ENCODE data around the gene PDCD7.

Gene PDCD7

DNA sequence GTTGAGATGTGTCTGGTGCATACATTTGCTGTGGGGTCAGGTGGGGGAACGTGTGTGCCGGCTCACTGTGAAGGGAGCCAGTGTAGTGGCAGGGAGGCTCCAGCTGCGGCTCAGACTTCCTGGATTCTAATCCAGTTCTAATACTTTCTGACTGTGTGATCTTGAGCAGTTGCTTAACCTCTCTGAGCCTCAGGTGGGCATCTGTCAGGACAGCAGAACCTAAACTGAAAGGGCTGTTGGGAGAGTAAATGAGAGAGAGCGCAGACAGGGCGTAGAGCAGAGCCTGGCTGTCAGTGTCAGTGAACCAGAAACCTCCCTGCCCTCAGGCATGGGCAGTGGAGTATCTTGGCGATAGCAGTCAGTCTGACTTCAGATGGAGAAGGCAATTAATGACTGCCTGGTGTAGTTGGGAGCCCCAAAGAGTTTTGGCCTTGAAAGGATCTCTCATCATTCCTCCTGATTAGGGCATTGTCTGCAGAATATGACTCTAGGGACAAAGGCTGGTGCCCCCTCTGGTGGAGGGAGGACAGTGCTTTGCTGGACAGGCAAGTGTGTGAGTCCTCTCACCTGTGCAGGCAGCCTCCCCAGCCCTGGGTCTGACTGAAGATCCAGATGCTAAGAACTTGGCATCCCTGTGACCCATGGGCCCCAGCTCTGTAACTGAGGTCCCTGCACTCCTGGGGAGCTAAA lies 47.5 kb downstream of the PDCD7 start:
- H3K4me1 ChIP-seq (ENCODE audit: control insufficient read depth, insufficient read depth, low read length) = peaks cover 27% of the 10 kb centered on the region
- no peak overlapping the region for H3K4me3 ChIP-seq (ENCODE audit: low read length)
- H3K36me3 ChIP-seq (ENCODE audit: control insufficient read depth, insufficient read depth, low read length) = no peaks in the 10 kb centered on the region
- H3K9me3 ChIP-seq (ENCODE audit: control insufficient read depth, low read length) = no peaks in the 10 kb centered on the region
- peaks cover 27% of the 10 kb centered on the region for H3K27me3 ChIP-seq (ENCODE audit: control insufficient read depth, insufficient read depth, low read length)
- H3K9ac ChIP-seq (ENCODE audit: low read length) = no peak overlapping the region

DNA sequence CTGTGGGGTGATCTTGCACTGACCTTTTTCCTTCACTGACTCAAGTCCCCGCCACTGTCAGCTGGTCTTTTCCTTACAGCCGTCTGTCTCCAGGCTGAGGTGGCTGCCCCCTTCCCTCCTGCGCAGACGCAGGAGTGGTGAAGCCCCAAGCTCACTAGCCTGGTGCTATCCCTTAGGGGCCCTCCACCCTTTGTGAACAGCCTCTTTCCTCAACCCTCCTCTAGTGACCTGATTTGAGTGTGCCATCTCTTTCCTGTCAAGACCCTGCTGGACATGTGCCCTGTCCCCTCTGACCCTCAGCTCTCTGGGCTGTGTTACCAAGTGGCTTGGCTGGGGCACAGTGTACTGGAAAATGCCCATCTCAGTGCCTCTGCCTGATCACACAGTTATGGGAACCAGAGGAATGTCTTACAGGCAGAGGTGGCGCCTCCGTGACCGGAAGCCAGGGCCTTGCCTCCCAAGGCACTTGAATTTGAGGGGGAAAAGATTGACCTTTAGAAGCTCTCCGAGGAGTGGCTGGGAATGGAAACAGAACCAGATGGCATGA lies 48.3 kb downstream of the PDCD7 start:
- H3K9ac ChIP-seq (ENCODE audit: low read length) = no peak overlapping the region
- H3K27me3 ChIP-seq (ENCODE audit: control insufficient read depth, insufficient read depth, low read length) = peaks cover 27% of the 10 kb centered on the region
- H3K9me3 ChIP-seq (ENCODE audit: control insufficient read depth, low read length) = no peaks in the 10 kb centered on the region
- H3K4me3 ChIP-seq (ENCODE audit: low read length) = no peak overlapping the region
- H3K36me3 ChIP-seq (ENCODE audit: control insufficient read depth, insufficient read depth, low read length) = no peaks in the 10 kb centered on the region
- H3K4me1 ChIP-seq (ENCODE audit: control insufficient read depth, insufficient read depth, low read length) = peaks cover 27% of the 10 kb centered on the region

DNA sequence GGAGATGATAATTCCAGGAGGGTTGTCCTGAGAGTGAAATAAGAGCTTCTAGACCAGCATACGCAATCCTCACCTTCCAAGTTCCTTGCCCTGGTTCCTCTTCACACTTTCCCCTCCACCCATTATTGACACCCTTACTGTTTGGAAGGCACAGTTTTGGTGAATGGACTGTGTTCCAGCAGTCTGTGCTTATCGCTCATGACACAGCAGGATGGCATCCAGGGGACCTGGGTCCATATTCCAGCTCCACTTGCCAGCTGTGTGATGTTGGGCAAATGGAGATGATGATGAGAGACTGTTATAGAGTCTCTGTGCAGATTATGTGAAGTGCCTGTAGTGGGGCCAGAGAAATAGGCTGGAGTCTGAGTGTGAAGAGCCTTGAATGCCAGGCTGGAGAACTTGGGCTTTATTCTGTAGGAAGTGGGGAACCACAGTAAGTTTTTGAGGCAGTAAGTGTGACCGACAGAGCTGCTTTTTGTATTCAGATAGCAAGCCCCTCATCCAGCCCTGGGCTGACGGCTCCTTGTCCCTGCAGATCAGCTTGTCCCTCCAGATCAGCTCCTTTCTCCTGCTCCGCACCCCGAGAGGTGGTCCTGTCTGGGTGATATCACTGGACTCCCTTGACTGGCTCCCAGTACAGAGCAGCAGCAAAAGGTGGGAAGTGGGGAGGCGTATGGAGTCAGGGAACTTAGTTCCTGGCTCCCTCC lies 49.0 kb downstream of the PDCD7 start:
- Histone ChIP-seq H3K27me3 (ENCODE audit: control insufficient read depth, insufficient read depth, low read length) (peaks cover 27% of the 10 kb centered on the region), H3K9me3 (ENCODE audit: control insufficient read depth, low read length) (no peaks in the 10 kb centered on the region), H3K36me3 (ENCODE audit: control insufficient read depth, insufficient read depth, low read length) (no peaks in the 10 kb centered on the region), H3K4me1 (ENCODE audit: control insufficient read depth, insufficient read depth, low read length) (peaks cover 26% of the 10 kb centered on the region), H3K4me3 (ENCODE audit: low read length) (no peak overlapping the region), H3K9ac (ENCODE audit: low read length) (no peak overlapping the region)

DNA sequence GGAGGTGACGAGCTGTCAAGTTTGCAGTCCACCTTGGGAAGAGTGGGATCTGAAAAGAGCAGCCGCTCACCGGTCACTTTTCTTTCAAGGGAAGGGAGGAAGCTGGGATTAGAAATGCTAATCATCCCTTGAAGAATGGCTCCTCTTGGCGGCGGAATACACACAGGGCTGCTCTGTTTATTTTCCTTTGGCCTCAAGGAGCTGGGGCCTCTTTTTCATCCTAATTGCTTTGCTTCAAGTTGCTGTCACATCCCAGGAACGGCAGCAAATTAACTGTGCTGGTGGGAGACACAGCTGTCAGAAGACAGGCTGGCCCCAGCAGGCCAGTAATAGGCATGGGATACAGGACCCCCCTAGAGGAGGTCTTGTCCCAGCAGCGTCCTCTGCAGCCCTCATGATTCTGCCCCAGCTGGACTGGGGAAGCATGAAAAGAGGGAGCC lies 50.3 kb downstream of the PDCD7 start:
- no peak overlapping the region for H3K9ac ChIP-seq (ENCODE audit: low read length)
- H3K4me1 ChIP-seq (ENCODE audit: control insufficient read depth, insufficient read depth, low read length) = peaks cover 13% of the 10 kb centered on the region
- H3K9me3 ChIP-seq (ENCODE audit: control insufficient read depth, low read length) = no peaks in the 10 kb centered on the region
- no peak overlapping the region for H3K4me3 ChIP-seq (ENCODE audit: low read length)
- H3K27me3 ChIP-seq (ENCODE audit: control insufficient read depth, insufficient read depth, low read length) = peaks cover 27% of the 10 kb centered on the region
- no peaks in the 10 kb centered on the region for H3K36me3 ChIP-seq (ENCODE audit: control insufficient read depth, insufficient read depth, low read length)

DNA sequence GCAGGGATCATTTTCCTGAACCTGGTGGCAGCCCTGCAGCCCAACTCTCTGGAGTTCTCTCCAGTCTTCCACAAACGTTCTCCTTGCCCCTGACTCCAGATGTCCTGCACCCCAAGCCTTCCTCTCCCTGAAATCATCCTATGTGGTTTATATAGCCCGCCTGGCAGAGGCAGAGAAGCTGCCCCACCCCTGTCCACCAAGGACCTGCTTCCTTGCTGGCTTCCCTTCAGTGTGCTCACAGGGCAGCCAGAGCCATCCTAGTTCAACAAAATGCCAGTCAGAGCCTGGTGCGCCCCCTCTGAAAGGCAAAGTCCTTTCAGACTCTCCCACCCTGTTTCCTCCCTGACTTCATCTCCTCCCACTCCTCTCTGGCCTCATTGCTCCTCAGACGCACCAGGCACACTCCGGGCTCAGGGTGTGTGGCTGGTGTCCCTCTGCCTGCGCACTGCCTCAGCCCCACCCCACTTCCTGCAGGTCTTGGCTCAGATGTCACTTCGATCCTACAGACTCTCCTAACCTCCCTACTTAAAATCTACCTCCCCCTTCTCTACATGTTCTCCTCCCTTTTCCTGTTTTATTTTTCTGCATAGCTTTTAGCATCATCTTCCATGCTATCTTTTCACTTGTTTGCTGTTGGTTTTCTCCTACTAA lies 51.2 kb downstream of the PDCD7 start:
- no peak overlapping the region for H3K9ac ChIP-seq (ENCODE audit: low read length)
- peaks cover 20% of the 10 kb centered on the region for H3K4me1 ChIP-seq (ENCODE audit: control insufficient read depth, insufficient read depth, low read length)
- no peaks in the 10 kb centered on the region for H3K9me3 ChIP-seq (ENCODE audit: control insufficient read depth, low read length)
- H3K27me3 ChIP-seq (ENCODE audit: control insufficient read depth, insufficient read depth, low read length) = peaks cover 33% of the 10 kb centered on the region
- no peak overlapping the region for H3K4me3 ChIP-seq (ENCODE audit: low read length)
- H3K36me3 ChIP-seq (ENCODE audit: control insufficient read depth, insufficient read depth, low read length) = no peaks in the 10 kb centered on the region

DNA sequence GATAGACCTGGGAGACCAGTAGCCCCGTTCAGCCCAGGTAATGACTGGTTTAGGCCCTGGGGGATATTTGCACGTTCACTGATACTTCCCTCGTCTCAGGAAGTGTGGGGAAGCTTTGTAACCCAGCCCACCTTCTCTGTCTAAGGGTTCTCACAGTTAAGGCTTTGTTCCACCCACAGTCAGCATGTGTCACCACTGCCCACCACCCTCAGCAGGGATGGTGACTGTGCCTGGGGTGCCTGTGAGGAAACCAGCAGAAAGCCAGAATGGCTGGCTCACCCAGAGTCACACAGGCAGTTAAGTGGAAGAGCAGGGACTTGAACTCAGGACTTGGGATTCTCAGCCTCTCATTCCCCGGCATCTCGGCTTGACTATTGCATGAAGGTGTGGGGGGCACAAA lies 51.9 kb downstream of the PDCD7 start:
- no peak overlapping the region for H3K9ac ChIP-seq (ENCODE audit: low read length)
- H3K27me3 ChIP-seq (ENCODE audit: control insufficient read depth, insufficient read depth, low read length) = peaks cover 40% of the 10 kb centered on the region
- H3K4me3 ChIP-seq (ENCODE audit: low read length) = no peak overlapping the region
- H3K9me3 ChIP-seq (ENCODE audit: control insufficient read depth, low read length) = no peaks in the 10 kb centered on the region
- H3K36me3 ChIP-seq (ENCODE audit: control insufficient read depth, insufficient read depth, low read length) = no peaks in the 10 kb centered on the region
- peaks cover 20% of the 10 kb centered on the region for H3K4me1 ChIP-seq (ENCODE audit: control insufficient read depth, insufficient read depth, low read length)

DNA sequence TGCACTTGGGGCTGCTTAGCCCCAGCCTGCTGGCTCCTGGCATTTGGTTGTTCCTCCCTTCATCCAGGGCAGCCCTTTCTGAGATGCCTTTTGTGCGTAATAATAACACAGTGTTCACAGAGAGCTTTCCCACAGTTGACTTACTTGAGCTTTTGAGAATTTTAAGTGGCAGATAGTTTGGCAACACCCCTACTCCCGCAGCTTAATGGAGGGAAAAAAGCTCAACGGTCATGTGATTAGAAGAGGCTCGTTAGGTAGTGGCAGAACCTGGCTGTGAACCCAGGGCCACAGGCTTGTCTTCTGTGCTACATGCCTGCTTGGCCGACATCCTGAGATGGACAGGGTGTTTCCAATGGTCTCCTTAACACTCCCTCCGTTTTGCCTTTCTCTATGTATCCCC lies 52.3 kb downstream of the PDCD7 start:
- H3K9ac ChIP-seq (ENCODE audit: low read length) = no peak overlapping the region
- peaks cover 20% of the 10 kb centered on the region for H3K4me1 ChIP-seq (ENCODE audit: control insufficient read depth, insufficient read depth, low read length)

DNA sequence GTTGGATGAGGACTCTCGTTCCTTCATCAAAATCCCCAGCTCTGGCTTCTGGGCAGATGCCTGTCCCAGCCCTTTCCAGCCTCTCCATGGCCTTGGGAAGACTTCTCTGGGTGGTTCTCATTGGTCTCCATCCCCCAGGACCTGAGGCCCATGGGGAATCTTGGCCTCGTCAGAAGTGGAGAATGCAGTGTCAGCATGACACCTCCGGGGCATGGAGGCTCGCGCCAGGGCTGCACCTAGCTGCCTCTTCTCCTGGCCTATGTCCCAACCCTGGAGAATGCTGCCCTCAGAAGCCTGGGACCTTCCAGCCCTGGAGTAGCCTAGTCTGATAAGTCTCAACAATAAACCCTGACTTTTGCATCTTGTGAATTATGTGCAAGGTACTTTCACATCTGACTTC lies 54.0 kb downstream of the PDCD7 start:
- H3K27me3 ChIP-seq (ENCODE audit: control insufficient read depth, insufficient read depth, low read length) = peaks cover 40% of the 10 kb centered on the region
- no peaks in the 10 kb centered on the region for H3K36me3 ChIP-seq (ENCODE audit: control insufficient read depth, insufficient read depth, low read length)
- no peaks in the 10 kb centered on the region for H3K9me3 ChIP-seq (ENCODE audit: control insufficient read depth, low read length)
- H3K9ac ChIP-seq (ENCODE audit: low read length) = no peak overlapping the region
- peaks cover 20% of the 10 kb centered on the region for H3K4me1 ChIP-seq (ENCODE audit: control insufficient read depth, insufficient read depth, low read length)
- H3K4me3 ChIP-seq (ENCODE audit: low read length) = no peak overlapping the region

More for the DNA sequence above, 52.3 kb downstream of the PDCD7 start:
- no peaks in the 10 kb centered on the region for H3K36me3 ChIP-seq (ENCODE audit: control insufficient read depth, insufficient read depth, low read length)
- no peak overlapping the region for H3K4me3 ChIP-seq (ENCODE audit: low read length)
- no peaks in the 10 kb centered on the region for H3K9me3 ChIP-seq (ENCODE audit: control insufficient read depth, low read length)
- peaks cover 45% of the 10 kb centered on the region for H3K27me3 ChIP-seq (ENCODE audit: control insufficient read depth, insufficient read depth, low read length)

DNA sequence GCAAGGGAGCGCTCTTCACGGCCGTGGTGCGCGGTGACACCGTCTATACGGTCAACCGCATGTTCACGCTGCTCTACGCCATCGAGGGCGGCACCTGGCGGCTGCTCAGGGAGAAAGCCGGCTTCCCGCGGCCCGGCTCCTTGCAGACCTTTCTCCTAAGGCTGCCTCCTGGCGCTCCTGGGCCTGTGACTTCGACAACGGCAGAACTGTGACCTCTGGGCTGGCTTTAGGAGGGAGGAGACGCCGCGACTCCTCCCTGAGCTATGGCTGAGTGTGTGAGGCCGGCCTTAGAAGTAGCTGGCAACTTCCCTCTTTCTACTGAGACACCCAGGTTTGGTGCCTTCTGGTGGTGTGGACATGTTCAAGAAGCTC lies 55.6 kb downstream of the PDCD7 start:
- Histone ChIP-seq H3K27me3 (ENCODE audit: control insufficient read depth, insufficient read depth, low read length) (peaks cover 29% of the 10 kb centered on the region), H3K36me3 (ENCODE audit: control insufficient read depth, insufficient read depth, low read length) (no peaks in the 10 kb centered on the region), H3K9me3 (ENCODE audit: control insufficient read depth, low read length) (no peaks in the 10 kb centered on the region), H3K9ac (ENCODE audit: low read length) (no peak overlapping the region), H3K4me1 (ENCODE audit: control insufficient read depth, insufficient read depth, low read length) (peaks cover 18% of the 10 kb centered on the region), H3K4me3 (ENCODE audit: low read length) (no peak overlapping the region)

DNA sequence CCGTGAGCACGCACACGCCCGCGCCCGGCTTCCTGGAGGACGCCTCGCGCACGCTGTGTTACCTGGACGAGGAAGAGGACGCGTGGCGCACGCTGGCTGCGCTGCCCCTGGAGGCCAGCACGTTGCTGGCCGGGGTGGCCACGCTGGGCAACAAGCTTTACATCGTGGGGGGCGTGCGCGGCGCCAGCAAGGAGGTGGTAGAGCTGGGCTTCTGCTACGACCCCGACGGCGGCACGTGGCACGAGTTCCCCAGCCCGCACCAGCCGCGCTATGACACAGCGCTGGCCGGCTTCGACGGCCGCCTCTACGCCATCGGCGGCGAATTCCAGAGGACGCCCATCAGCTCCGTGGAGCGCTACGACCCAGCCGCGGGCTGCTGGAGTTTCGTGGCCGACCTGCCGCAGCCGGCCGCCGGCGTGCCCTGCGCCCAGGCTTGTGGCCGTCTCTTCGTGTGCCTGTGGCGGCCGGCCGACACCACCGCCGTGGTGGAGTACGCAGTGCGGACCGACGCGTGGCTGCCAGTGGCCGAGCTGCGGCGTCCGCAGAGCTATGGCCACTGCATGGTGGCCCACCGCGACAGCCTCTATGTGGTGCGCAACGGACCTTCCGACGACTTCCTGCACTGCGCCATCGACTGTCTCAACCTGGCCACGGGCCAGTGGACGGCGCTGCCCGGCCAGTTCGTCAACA lies 56.2 kb downstream of the PDCD7 start:
- Histone ChIP-seq H3K9ac (ENCODE audit: low read length) (no peak overlapping the region), H3K36me3 (ENCODE audit: control insufficient read depth, insufficient read depth, low read length) (no peaks in the 10 kb centered on the region), H3K9me3 (ENCODE audit: control insufficient read depth, low read length) (no peaks in the 10 kb centered on the region), H3K4me3 (ENCODE audit: low read length) (no peak overlapping the region), H3K27me3 (ENCODE audit: control insufficient read depth, insufficient read depth, low read length) (peaks cover 26% of the 10 kb centered on the region), H3K4me1 (ENCODE audit: control insufficient read depth, insufficient read depth, low read length) (peaks cover 13% of the 10 kb centered on the region)

DNA sequence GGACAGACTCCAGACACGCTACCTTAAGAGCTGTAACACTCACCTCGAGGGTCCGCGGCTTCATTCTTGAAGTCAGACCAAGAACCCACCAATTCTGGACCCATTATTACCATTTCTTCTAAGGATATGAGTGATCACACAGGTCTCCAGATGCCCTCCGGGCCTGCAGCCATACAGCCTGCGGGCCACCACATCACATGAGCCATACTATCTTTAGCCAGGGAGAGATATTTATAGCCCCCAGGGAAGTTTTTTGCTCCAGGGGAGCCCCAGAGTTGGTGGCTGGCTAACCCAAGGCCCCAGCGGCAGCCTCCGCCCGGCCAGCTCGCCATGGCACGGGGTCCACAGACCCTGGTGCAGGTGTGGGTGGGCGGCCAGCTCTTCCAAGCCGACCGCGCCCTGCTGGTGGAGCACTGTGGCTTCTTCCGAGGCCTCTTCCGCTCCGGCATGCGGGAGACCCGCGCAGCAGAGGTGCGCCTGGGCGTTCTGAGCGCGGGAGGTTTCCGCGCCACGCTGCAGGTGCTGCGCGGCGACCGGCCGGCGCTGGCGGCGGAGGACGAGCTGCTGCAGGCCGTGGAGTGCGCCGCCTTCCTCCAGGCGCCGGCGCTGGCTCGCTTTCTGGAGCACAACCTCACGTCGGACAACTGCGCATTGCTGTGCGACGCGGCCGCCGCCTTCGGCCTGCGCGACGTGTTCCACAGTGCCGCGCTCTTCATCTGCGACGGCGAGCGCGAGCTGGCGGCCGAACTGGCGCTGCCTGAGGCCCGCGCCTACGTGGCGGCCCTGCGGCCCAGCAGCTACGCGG lies 56.9 kb downstream of the PDCD7 start, which contains the start of gene KBTBD13:
Gene KBTBD13 (plus strand): TSS at position 261 of the 805 bp plus-strand sequence. CDS start 70 bp downstream, at position 331.
- H3K9me3 ChIP-seq (ENCODE audit: control insufficient read depth, low read length) = no peaks in the 10 kb centered on the region
- H3K4me1 ChIP-seq (ENCODE audit: control insufficient read depth, insufficient read depth, low read length) = peaks cover 8% of the 10 kb centered on the region
- no peaks in the 10 kb centered on the region for H3K36me3 ChIP-seq (ENCODE audit: control insufficient read depth, insufficient read depth, low read length)
- H3K27me3 ChIP-seq (ENCODE audit: control insufficient read depth, insufficient read depth, low read length) = peaks cover 22% of the 10 kb centered on the region
- no peak within 1 kb of the TSS for H3K4me3 ChIP-seq (ENCODE audit: low read length)
- no peak within 1 kb of the TSS for H3K9ac ChIP-seq (ENCODE audit: low read length)

Data from mucosa of stomach (tissue), 1 donor.